Measurements from ENCODE around the gene SPEG.

DNA sequence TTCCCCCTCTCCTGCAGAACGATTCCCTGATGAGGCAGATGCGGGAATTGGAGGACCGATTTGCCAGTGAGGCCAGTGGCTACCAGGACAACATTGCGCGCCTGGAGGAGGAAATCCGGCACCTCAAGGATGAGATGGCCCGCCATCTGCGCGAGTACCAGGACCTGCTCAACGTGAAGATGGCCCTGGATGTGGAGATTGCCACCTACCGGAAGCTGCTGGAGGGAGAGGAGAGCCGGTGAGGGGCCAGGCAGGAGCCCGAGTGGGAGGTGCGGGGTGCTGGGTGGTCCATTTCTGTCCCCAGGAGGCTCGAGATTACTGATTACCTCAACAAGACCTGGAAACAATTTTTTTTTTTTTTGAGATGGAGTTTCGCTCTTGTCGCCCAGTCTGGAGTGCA, 13.3 kb upstream of the SPEG start:
- TF ChIP-seq CTCF (optimal IDR thresholded peaks at IDR 0.05 in 1 of 3, IDR thresholded peaks at IDR 0.05 in 1 of 3, conservative IDR thresholded peaks at IDR 0.05 in 1 of 3; ENCODE audit: extremely low read depth in 1 of 3, insufficient read depth in 2 of 3, low read length in 3 of 3) (no peak), EZH2 (IDR thresholded peaks at IDR 0.05; ENCODE audit: low read length) (no peak)
